GM12891 (cell line): ENCODE data around the gene PALD1.

Experiments
- DNase-seq: peaks from one replicate; pipeline ENCODE4 v3.0.0; 2011; ENCODE audit warnings: low spot score; ENCODE audit not compliant: insufficient read length
- FAIRE-seq: peaks from 2 replicates; lab custom pipeline; 2011; peaks lifted over from hg19 to GRCh38; lab: Jason Lieb, UNC
- PAX5 ChIP-seq: IDR thresholded peaks from 2 replicates; pipeline ENCODE4 v1.6.1; 2011; ENCODE audit warnings: low read length, moderate library complexity, mild to moderate bottlenecking; ENCODE audit not compliant: insufficient read depth, severe bottlenecking
- POLR2A ChIP-seq: IDR thresholded peaks from 2 replicates; pipeline ENCODE4 v1.6.1; 2011; ENCODE audit warnings: low read depth, low read length, control low read depth
- POLR2AphosphoS5 ChIP-seq: IDR thresholded peaks from 2 replicates; pipeline ENCODE4 v1.6.1; 2011; ENCODE audit warnings: low read depth, low read length, control low read depth
- POU2F2 ChIP-seq: IDR thresholded peaks from 2 replicates; pipeline ENCODE4 v1.6.1; 2011; ENCODE audit warnings: low read depth, mild to moderate bottlenecking, control low read depth, low read length, moderate library complexity
- SPI1 ChIP-seq: IDR thresholded peaks from 2 replicates; pipeline ENCODE4 v1.6.1; 2011; ENCODE audit warnings: low read depth, low read length, control low read depth
- TAF1 ChIP-seq: IDR thresholded peaks from 2 replicates; pipeline ENCODE4 v1.6.1; 2011; ENCODE audit warnings: low read depth, low read length, control low read depth

PALD1 gene

DNA sequence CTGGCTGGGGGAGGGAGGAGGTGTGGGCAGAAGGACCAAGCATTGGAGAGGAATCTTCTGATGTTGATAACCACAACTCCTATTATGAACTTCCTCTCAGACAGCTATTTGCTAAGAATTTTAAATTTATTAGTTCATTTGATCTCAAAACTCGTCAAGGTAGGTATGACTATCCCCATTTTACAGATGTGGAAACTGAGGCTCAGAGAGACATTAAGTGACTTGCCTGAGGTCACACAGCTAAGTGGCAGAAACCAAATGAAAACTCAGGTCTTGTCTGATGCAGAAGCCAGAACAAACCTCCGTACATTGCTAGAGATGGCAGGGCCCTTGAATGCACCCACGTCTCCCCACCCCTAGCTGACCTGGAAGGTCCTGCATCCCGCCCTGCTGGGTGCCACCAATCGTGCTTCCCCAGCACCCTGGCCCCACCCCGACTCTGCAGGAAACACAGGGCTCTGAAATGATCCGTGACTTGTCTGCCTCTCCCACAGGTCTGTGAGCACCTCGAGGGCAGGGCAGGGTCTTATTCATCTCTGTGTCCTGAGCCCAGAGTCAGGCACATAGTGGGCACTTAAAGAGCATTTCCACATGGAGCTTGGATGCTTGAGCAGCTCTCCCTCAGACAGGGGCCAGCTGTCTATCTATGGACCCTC is 5.6 kb upstream of the PALD1 start:
- TF ChIP-seq POLR2A (no peak), TAF1 (no peak), PAX5 (no peak), POLR2AphosphoS5 (no peak), POU2F2 (no peak), SPI1 (no peak)
- DNase-seq (no peak), FAIRE-seq (no peak)

DNA sequence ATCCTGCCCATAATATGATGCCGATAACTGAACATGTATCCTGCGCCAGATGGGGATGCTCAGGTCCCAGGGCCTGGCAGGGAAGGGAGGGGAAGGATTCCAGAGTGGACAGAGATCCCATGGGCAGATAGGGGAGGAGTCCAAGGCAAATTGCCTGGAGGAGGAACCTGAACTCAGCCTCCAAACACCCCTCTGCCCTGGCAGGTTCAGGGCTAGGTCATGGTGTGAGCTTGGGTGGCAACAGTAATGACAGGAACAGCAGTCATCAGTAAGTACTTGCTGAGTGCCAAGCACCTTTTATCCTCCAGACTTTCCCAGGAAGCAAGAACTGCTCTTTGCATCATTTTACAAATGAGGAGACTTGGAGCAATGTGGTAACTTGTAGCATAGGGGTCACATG is 3.8 kb upstream of the PALD1 start:
- DNase-seq (no peak), FAIRE-seq (no peak)
- no peak for TF ChIP-seq TAF1
- no peak for TF ChIP-seq POLR2AphosphoS5
- TF ChIP-seq PAX5 = no peak
- no peak for TF ChIP-seq POU2F2
- TF ChIP-seq SPI1 = no peak
- TF ChIP-seq POLR2A = no peak

- TF ChIP-seq POLR2A = no peak
- no peak for TF ChIP-seq POLR2AphosphoS5
- no peak for TF ChIP-seq PAX5
- no peak for TF ChIP-seq TAF1
- TF ChIP-seq SPI1 = no peak
- no peak for TF ChIP-seq POU2F2
- FAIRE-seq = peak; percentile 54
- DNase-seq = no peak
These were observed 2.9 kb upstream of the PALD1 start for GRCh38 chr10:70475661-70476060.

DNA sequence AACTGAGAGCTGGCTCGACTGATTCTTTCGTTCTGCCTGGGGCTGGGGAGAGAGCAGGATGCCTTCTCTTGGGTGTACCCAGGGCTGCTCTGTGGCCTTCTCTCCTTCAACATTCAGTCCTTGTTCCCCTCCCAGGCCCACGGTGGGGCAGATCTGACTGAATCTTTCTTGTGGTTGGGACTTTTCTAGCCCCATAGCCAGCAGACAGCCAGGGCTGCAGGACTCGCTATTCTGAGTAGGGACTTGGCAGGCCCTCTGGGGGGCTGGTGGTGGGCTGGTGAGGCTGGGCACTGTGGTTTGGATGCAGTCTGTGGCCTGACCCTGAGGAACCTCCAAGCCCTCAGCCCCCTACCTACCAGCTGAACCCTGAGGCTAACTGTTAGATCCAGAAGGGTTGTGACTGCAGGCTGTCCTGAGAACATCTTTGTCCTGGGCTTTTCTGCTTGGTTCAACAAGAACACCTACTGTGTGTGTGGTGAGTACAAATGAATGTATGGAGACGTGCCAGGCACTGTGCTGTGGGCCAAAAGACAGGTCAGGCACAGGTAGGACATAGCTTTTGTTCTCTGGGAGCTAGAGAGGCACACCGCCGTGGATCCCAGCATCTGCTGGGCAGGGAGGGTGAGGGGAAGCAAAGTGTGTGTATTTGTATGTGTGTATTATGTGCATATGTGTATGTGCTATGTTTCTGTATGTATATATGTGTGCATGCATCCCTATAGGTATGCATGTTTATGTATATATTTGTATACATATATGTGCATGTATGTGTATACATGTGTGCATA is 2.1 kb upstream of the PALD1 start:
- peak; percentile 58 for FAIRE-seq

DNA sequence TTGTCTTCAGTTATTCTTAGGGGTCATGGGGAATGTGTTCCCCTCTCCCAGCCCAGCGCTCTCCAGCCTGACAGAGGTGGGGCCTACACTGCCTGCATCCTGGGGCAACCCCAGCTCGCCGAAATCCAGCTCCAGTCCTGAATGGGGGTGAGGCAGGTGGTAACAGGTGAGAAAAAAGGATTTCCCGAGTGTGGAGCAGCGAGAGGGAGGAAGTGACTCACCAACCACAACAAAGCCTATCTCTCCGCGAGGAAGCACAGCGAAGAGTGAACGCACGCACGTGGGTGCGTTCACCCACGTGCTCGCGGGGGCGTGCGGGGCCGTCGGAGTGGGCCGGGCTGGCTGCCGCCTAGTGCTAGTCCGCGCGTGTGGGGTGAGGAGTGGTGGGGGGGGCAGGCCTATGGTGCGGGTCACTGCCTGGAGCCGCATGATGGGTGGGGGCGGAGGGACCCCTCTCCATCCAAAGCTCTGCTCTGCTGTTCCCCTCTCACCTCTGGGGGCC is 855 bp upstream of the PALD1 start:
- peak; percentile 95 for FAIRE-seq
- TF ChIP-seq POLR2AphosphoS5 (no peak), POLR2A (no peak), POU2F2 (no peak), TAF1 (no peak), PAX5 (no peak), SPI1 (peak; percentile 76)

More for the DNA sequence above, 2.1 kb upstream of the PALD1 start:
- no peak for DNase-seq
- TF ChIP-seq SPI1 (peak; percentile 33; the same call in 1 of the 2 replicates), POLR2AphosphoS5 (no peak)

GRCh38 chr10:70479165-70479581 is 606 bp downstream of the PALD1 start:
- FAIRE-seq (no peak), DNase-seq (no peak)
- TF ChIP-seq POLR2AphosphoS5 (no peak), POLR2A (no peak), SPI1 (no peak), POU2F2 (no peak)

More for the DNA sequence above, 855 bp upstream of the PALD1 start:
- DNase-seq = no peak

- no peak for TF ChIP-seq SPI1
- TF ChIP-seq TAF1 = no peak
- TF ChIP-seq POLR2AphosphoS5 = no peak
- no peak for TF ChIP-seq POLR2A
- no peak for TF ChIP-seq POU2F2
- TF ChIP-seq PAX5 = no peak
These were observed 1.2 kb downstream of the PALD1 start for GRCh38 chr10:70479626-70480238.

GRCh38 chr10:70480239-70480861 is 1.8 kb downstream of the PALD1 start:
- peak; percentile 79 for TF ChIP-seq SPI1
- no peak for TF ChIP-seq POLR2A
- no peak for FAIRE-seq
- peak; percentile 62 for DNase-seq

More at GRCh38 chr10:70479626-70480238, 1.2 kb downstream of the PALD1 start:
- FAIRE-seq (no peak), DNase-seq (no peak)

DNA sequence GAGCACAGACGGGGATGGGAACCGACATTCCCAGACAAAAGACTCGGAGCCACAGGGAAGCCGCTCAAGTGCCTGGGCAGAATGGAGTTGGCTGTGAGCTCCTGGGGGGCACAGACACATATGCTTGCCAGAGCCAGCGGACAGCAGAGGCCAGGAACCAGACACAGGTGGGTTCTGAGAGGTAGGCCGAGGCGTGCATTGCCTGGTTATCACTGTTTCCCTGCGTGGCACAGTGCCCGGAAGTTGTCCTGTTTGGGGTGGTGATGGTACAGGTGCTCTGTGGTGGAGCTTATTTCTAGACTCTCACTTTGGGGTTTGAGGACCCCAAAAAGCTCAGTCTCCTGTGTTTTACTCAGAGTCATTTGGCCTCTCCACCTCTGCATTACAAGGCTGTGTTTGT is 2.5 kb downstream of the PALD1 start:
- DNase-seq (no peak), FAIRE-seq (no peak)
- TF ChIP-seq POU2F2 = no peak
- no peak for TF ChIP-seq POLR2A
- TF ChIP-seq SPI1 = no peak
- TF ChIP-seq TAF1 = no peak
- no peak for TF ChIP-seq POLR2AphosphoS5
- no peak for TF ChIP-seq PAX5
